GM15510 (cell line): Measurements from ENCODE around the gene EIPR1.

Experiments
- POLR2A ChIP-seq: IDR thresholded peaks from 3 replicates; pipeline ENCODE4 v1.6.1; 2011; ENCODE audit warnings: borderline replicate concordance; ENCODE audit not compliant: insufficient read length; ENCODE audit errors: extremely low read depth

Gene EIPR1

GRCh38 chr2:3377612-3378432, at the start of gene EIPR1:
Gene EIPR1 (minus strand): TSS chr2:3377818. CDS start chr2:3377689, 129 bp downstream.
- TF ChIP-seq POLR2A: peak; percentile 79

GRCh38 chr2:3427272-3427671, 49.7 kb upstream of the EIPR1 start:
- no peak for TF ChIP-seq POLR2A

GRCh38 chr2:3426615-3427014, 49.0 kb upstream of the EIPR1 start:
- TF ChIP-seq POLR2A: no peak

- no peak for TF ChIP-seq POLR2A
These were observed 46.7 kb upstream of the EIPR1 start for GRCh38 chr2:3424171-3424795.

GRCh38 chr2:3423492-3424170, 46.0 kb upstream of the EIPR1 start:
- TF ChIP-seq POLR2A: no peak

GRCh38 chr2:3422161-3422779, 44.7 kb upstream of the EIPR1 start:
- no peak for TF ChIP-seq POLR2A

- TF ChIP-seq POLR2A: no peak
These were observed 44.0 kb upstream of the EIPR1 start for GRCh38 chr2:3421580-3421979.

- no peak for TF ChIP-seq POLR2A
These were observed 43.3 kb upstream of the EIPR1 start for GRCh38 chr2:3420769-3421397.

GRCh38 chr2:3420076-3420768, 42.6 kb upstream of the EIPR1 start:
- TF ChIP-seq POLR2A: no peak

GRCh38 chr2:3418766-3419404, 41.3 kb upstream of the EIPR1 start:
- TF ChIP-seq POLR2A: no peak

- no peak for TF ChIP-seq POLR2A
These were observed 36.7 kb upstream of the EIPR1 start for GRCh38 chr2:3414133-3414860.

- no peak for TF ChIP-seq POLR2A
These were observed 36.1 kb upstream of the EIPR1 start for GRCh38 chr2:3413697-3414096.

GRCh38 chr2:3411103-3411502, 33.5 kb upstream of the EIPR1 start:
- TF ChIP-seq POLR2A: no peak
